Panc1 (cell line): ENCODE results near the gene CHSY3. TPM values are rescaled to one million over a fixed set of nuclear protein-coding genes. Genes with fewer than 3 reads are reported as not detected.

Source experiments
- ATAC-seq: fragments of 200-7000 bp; cut with Tn5 transposase; 2 replicates; pipeline ENCODE4 v1.9.1; 2020; ENCODE audit warnings: mild to moderate bottlenecking, moderate library complexity
- BruUV-seq: library from RNA; stranded (reverse); fragments of 400-500 nt; replicated peaks from 2 replicates; lab custom pipeline; 2021; lab: Mats Ljungman, UMichigan
- CTCF ChIA-PET: fragments of 300-600 bp; sonication (Branson Sonifier 250); formaldehyde crosslinking; loops from one replicate; lab custom pipeline; 2022; ENCODE audit warnings: antibody characterized with exemption; lab: Charles Lee
- POLR2A ChIA-PET: fragments of 300-600 bp; sonication (Branson Sonifier 250); formaldehyde crosslinking; loops from one replicate; lab custom pipeline; 2022; ENCODE audit warnings: antibody characterized with exemption; lab: Charles Lee
- DNase-seq: peaks from one replicate; pipeline ENCODE4 v3.0.0-alpha.2; 2010; ENCODE audit warnings: low read depth, low spot score
- H3K27ac ChIP-seq: 2 replicates; pipeline ENCODE4 v1.5.1; 2011; ENCODE audit warnings: mild to moderate bottlenecking, low read length, inconsistent platforms
- H3K27me3 ChIP-seq: fragments of 200-500 bp; sonication (Bioruptor generic); 2 replicates; pipeline ENCODE4 v1.6.0; 2014; ENCODE audit warnings: low read length, inconsistent platforms; ENCODE audit not compliant: control insufficient read depth, insufficient read depth
- H3K36me3 ChIP-seq: fragments of 200-500 bp; sonication (Bioruptor generic); 2 replicates; pipeline ENCODE4 v1.5.1; 2014; ENCODE audit warnings: inconsistent platforms, mild to moderate bottlenecking, low read length, moderate library complexity; ENCODE audit not compliant: control insufficient read depth, insufficient read depth
- H3K4me1 ChIP-seq: 2 replicates; pipeline ENCODE4 v1.5.1; 2011; ENCODE audit warnings: inconsistent platforms, mild to moderate bottlenecking, low read length, moderate library complexity; ENCODE audit not compliant: control insufficient read depth, insufficient read depth
- H3K4me3 ChIP-seq, 2 experiments: 2 replicates each; pipeline ENCODE4 v1.5.1; 2011 to 2012; ENCODE audit warnings: low read depth in 2 of 2, low read length in 2 of 2, mild to moderate bottlenecking in 2 of 2, inconsistent platforms in 1 of 2, moderate library complexity in 1 of 2
- H3K9me3 ChIP-seq: fragments of 200-500 bp; sonication (Bioruptor generic); 2 replicates; pipeline ENCODE4 v1.5.1; 2014; ENCODE audit warnings: low read depth, mild to moderate bottlenecking, inconsistent platforms, low read length, moderate library complexity; ENCODE audit not compliant: control insufficient read depth, insufficient read depth
- POLR2AphosphoS5 ChIP-seq: IDR thresholded peaks from 2 replicates; pipeline ENCODE4 v1.6.1; 2012; ENCODE audit warnings: mild to moderate bottlenecking, low read depth, low read length, moderate library complexity
- SIN3A ChIP-seq: IDR thresholded peaks from 2 replicates; pipeline ENCODE4 v1.6.1; 2012; ENCODE audit warnings: low read depth, mild to moderate bottlenecking, low read length, moderate library complexity, borderline replicate concordance; ENCODE audit not compliant: insufficient read depth
- TCF7L2 ChIP-seq: IDR thresholded peaks from 2 replicates; pipeline ENCODE4 v1.6.1; 2011; ENCODE audit warnings: mild to moderate bottlenecking, low read depth, low read length, inconsistent platforms
- in situ Hi-C: cut with HindIII; loops from 2 replicates; pipeline ENCODE4 v1.10.0; 2016; ENCODE audit warnings: low sequenced_read_pairs, low pct_unique_long_range_greater_than_20kb
- intact Hi-C: fragments of 100-400 bp; cut with micrococcal nuclease; formaldehyde crosslinking; loops from one replicate; pipeline ENCODE4 v1.10.0; 2022; ENCODE audit not compliant: unreplicated experiment
- total RNA-seq: library from RNA; stranded (reverse); gene quantifications from one replicate; pipeline ENCODE4 v1.2.1, GENCODE V29; 2021; ENCODE audit not compliant: unreplicated experiment
- TF ChIP-seq, protein P1 (sequence below), 2 experiments: IDR thresholded peaks; 2 replicates each; pipeline ENCODE4 v1.6.1; 2011 to 2012; ENCODE audit warnings: low read depth in 2 of 2, control low read depth in 1 of 2, low read length in 1 of 2, mild to moderate bottlenecking in 1 of 2, moderate library complexity in 1 of 2; ENCODE audit not compliant: insufficient read depth in 1 of 2
- TF ChIP-seq, protein P2 (sequence below): fragments of 450-650 bp; IDR thresholded peaks from 2 replicates; pipeline ENCODE4 v1.5.1; 2017; ENCODE audit warnings: mild to moderate bottlenecking

CHSY3 gene
- total RNA-seq, 1 experiment from 2014 or later: not detected

DNA sequence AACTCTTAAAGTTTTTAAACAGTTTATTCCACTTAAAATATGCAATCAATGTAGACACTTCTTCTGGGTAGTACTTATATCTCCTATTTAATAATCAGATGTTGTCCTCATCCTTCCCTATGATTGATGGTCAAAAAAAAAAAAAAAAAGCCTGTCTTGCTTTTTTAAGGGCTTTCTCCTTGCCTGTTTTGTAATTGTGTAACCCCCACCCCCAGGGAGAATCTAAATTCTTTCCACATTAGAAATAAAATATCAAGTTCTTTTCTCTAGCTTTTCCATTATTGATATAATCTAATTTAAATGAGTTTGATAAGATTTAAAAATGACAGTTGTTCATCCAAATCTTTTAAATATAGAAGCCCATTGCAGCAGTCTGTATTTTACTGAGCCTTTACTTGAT is 119.7 kb downstream of the CHSY3 start:
- no peak for ATAC-seq
- no TSS peak for BruUV-seq
- ChIA-PET POLR2A (no interaction called here), CTCF (no interaction called here)
- Histone ChIP-seq H3K27ac (no peak overlapping the region), H3K36me3 (no peaks in the 10 kb centered on the region), H3K9me3 (no peaks in the 10 kb centered on the region), H3K4me3 (no peak overlapping the region), H3K4me1 (no peaks in the 10 kb centered on the region), H3K27me3 (no peaks in the 10 kb centered on the region)
- in situ Hi-C loops (no loop called here), intact Hi-C loops (no loop called here)
- TF ChIP-seq, protein P1, sequence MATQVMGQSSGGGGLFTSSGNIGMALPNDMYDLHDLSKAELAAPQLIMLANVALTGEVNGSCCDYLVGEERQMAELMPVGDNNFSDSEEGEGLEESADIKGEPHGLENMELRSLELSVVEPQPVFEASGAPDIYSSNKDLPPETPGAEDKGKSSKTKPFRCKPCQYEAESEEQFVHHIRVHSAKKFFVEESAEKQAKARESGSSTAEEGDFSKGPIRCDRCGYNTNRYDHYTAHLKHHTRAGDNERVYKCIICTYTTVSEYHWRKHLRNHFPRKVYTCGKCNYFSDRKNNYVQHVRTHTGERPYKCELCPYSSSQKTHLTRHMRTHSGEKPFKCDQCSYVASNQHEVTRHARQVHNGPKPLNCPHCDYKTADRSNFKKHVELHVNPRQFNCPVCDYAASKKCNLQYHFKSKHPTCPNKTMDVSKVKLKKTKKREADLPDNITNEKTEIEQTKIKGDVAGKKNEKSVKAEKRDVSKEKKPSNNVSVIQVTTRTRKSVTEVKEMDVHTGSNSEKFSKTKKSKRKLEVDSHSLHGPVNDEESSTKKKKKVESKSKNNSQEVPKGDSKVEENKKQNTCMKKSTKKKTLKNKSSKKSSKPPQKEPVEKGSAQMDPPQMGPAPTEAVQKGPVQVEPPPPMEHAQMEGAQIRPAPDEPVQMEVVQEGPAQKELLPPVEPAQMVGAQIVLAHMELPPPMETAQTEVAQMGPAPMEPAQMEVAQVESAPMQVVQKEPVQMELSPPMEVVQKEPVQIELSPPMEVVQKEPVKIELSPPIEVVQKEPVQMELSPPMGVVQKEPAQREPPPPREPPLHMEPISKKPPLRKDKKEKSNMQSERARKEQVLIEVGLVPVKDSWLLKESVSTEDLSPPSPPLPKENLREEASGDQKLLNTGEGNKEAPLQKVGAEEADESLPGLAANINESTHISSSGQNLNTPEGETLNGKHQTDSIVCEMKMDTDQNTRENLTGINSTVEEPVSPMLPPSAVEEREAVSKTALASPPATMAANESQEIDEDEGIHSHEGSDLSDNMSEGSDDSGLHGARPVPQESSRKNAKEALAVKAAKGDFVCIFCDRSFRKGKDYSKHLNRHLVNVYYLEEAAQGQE (IDR thresholded peaks at IDR 0.05; ENCODE audit: insufficient read depth in 1 of 2, low read depth in 2 of 2, low read length in 1 of 2): no peak
- TF ChIP-seq TCF7L2: no peak
- TF ChIP-seq, protein P2, sequence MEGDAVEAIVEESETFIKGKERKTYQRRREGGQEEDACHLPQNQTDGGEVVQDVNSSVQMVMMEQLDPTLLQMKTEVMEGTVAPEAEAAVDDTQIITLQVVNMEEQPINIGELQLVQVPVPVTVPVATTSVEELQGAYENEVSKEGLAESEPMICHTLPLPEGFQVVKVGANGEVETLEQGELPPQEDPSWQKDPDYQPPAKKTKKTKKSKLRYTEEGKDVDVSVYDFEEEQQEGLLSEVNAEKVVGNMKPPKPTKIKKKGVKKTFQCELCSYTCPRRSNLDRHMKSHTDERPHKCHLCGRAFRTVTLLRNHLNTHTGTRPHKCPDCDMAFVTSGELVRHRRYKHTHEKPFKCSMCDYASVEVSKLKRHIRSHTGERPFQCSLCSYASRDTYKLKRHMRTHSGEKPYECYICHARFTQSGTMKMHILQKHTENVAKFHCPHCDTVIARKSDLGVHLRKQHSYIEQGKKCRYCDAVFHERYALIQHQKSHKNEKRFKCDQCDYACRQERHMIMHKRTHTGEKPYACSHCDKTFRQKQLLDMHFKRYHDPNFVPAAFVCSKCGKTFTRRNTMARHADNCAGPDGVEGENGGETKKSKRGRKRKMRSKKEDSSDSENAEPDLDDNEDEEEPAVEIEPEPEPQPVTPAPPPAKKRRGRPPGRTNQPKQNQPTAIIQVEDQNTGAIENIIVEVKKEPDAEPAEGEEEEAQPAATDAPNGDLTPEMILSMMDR: no peak
- no peak for TF ChIP-seq POLR2AphosphoS5
- no peak for TF ChIP-seq SIN3A
- DNase-seq: no peak

DNA sequence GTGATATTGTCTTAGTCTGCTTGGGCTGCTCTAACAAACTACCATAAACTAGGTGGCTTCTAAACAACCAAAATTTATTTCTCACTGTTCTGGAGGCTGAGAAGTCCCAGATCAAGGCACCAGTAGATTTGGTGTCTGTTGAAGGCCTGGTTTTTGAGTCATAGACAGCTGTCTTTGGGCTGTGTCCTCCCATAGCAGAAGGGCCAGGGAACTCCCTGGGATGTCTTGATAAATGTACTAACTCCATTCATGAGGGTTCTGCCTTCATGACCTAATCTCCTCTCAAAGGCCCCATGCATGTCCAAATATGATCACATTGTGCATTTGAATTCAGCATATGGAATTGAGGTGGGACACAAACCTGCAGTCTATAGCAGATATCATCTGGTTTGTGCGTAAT is 121.2 kb downstream of the CHSY3 start:
- intact Hi-C loops: no loop called here
- ATAC-seq (no peak), DNase-seq (no peak)
- POLR2A ChIA-PET: no interaction called here
- BruUV-seq: no TSS peak
- no peak overlapping the region for H3K4me3 ChIP-seq
- TF ChIP-seq POLR2AphosphoS5 (no peak), SIN3A (no peak), TCF7L2 (no peak)
- TF ChIP-seq, protein P2: no peak
- TF ChIP-seq, protein P1 (IDR thresholded peaks at IDR 0.05; ENCODE audit: insufficient read depth in 1 of 2, low read depth in 2 of 2, low read length in 1 of 2): no peak
- in situ Hi-C loops: no loop called here
- H3K27me3 ChIP-seq: no peaks in the 10 kb centered on the region
- CTCF ChIA-PET: no interaction called here
- H3K4me1 ChIP-seq: no peaks in the 10 kb centered on the region
- H3K27ac ChIP-seq: no peak overlapping the region
- H3K36me3 ChIP-seq: no peaks in the 10 kb centered on the region
- H3K9me3 ChIP-seq: no peaks in the 10 kb centered on the region
